ENCODE data around the gene TSSK2.

Gene TSSK2

GRCh38 chr22:19105867-19106802 is 25.0 kb upstream of the TSSK2 start:
- intact Hi-C loops (cut with DNase I), result no loop called here
- no peak for DNase-seq

- intact Hi-C loops (cut with DNase I), result no loop called here
- no peak for DNase-seq
Measured at GRCh38 chr22:19106886-19107729, 24.0 kb upstream of the TSSK2 start.

GRCh38 chr22:19107730-19108074 is 23.4 kb upstream of the TSSK2 start:
- DNase-seq, result no peak
- intact Hi-C loops (cut with DNase I), result no loop called here

GRCh38 chr22:19108807-19109197 is 22.3 kb upstream of the TSSK2 start:
- no peak for DNase-seq
- intact Hi-C loops (cut with DNase I), result no loop called here

- intact Hi-C loops (cut with DNase I), result no loop called here
- no peak for DNase-seq
Measured at GRCh38 chr22:19109198-19110063, 21.7 kb upstream of the TSSK2 start.

GRCh38 chr22:19110064-19110458 is 21.0 kb upstream of the TSSK2 start:
- intact Hi-C loops (cut with DNase I), result no loop called here
- DNase-seq, result no peak

- intact Hi-C loops (cut with DNase I), result no loop called here
- no peak for DNase-seq
Measured at GRCh38 chr22:19110646-19111045, 20.5 kb upstream of the TSSK2 start.

GRCh38 chr22:19111140-19111539 is 20.0 kb upstream of the TSSK2 start:
- DNase-seq, result peak in 1 of 10 donors; percentile 53
- intact Hi-C loops (cut with DNase I), result no loop called here

- DNase-seq, result no peak
- intact Hi-C loops (cut with DNase I), result no loop called here
Measured at GRCh38 chr22:19111584-19111983, 19.5 kb upstream of the TSSK2 start.

- DNase-seq, result no peak
- intact Hi-C loops (cut with DNase I), result no loop called here
Measured at GRCh38 chr22:19113429-19113828, 17.7 kb upstream of the TSSK2 start.

GRCh38 chr22:19114984-19115552 is 16.0 kb upstream of the TSSK2 start:
- intact Hi-C loops (cut with DNase I), result no loop called here
- DNase-seq, result peak in 1 of 10 donors; percentile 76

- peak in 1 of 10 donors; percentile 55 for DNase-seq
- intact Hi-C loops (cut with DNase I), result no loop called here
Measured at GRCh38 chr22:19115628-19116027, 15.5 kb upstream of the TSSK2 start.

GRCh38 chr22:19117111-19117512 is 14.0 kb upstream of the TSSK2 start:
- DNase-seq, result no peak
- intact Hi-C loops (cut with DNase I), result no loop called here

GRCh38 chr22:19118329-19118880 is 12.7 kb upstream of the TSSK2 start:
- peak in 1 of 10 donors; percentile 22 for DNase-seq
- intact Hi-C loops (cut with DNase I), result no loop called here

- DNase-seq, result peak in 1 of 10 donors; percentile 54
- intact Hi-C loops (cut with DNase I), result no loop called here
Measured at GRCh38 chr22:19119949-19120348, 11.2 kb upstream of the TSSK2 start.

- intact Hi-C loops (cut with DNase I), result no loop called here
- DNase-seq, result peak in 1 of 10 donors; percentile 78
Measured at GRCh38 chr22:19120829-19121630, 10.1 kb upstream of the TSSK2 start.

GRCh38 chr22:19121631-19122142 is 9.4 kb upstream of the TSSK2 start:
- DNase-seq, result peak in 7 of 10 donors; percentile 22 to 89 (median 33)
- intact Hi-C loops (cut with DNase I), result loop anchor here (2.0 kb wide), 1 partner anchor 23 kb away; the partner anchor contains the start of gene ESS2

- DNase-seq, result peak; percentile 93 to 99 (median 98)
- intact Hi-C loops (cut with DNase I), result loop anchor here (2.0 kb wide), 1 partner anchor 23 kb away; the partner anchor contains the start of gene ESS2
Measured at GRCh38 chr22:19122143-19122751, 8.9 kb upstream of the TSSK2 start, which contains the start of gene DGCR2. DGCR2 (minus strand) TSS chr22:19122412; CDS start chr22:19122206, 206 bp downstream.

Data from posterior cingulate gyrus (tissue), 11 donors.